GM20000 (cell line): Measurements from ENCODE around the gene OGFOD2.

Source experiments
- DNase-seq: peaks from one replicate; pipeline ENCODE4 v3.0.0; 2012; ENCODE audit warnings: low spot score
- CTCF ChIP-seq: IDR thresholded peaks from 2 replicates; pipeline ENCODE4 v1.5.1; 2012; ENCODE audit warnings: mild to moderate bottlenecking, control low read depth; ENCODE audit errors: extremely low read depth, missing control alignments

OGFOD2 gene

GRCh38 chr12:122946690-122947341 lies 28.2 kb upstream of the OGFOD2 start:
- TF ChIP-seq CTCF: no peak
- DNase-seq: peak; percentile 75

GRCh38 chr12:122947352-122947792 lies 27.7 kb upstream of the OGFOD2 start:
- DNase-seq: no peak
- no peak for TF ChIP-seq CTCF

GRCh38 chr12:122948605-122949004 lies 26.4 kb upstream of the OGFOD2 start:
- TF ChIP-seq CTCF: no peak
- no peak for DNase-seq

GRCh38 chr12:122949405-122949804 lies 25.6 kb upstream of the OGFOD2 start:
- no peak for TF ChIP-seq CTCF
- no peak for DNase-seq

- no peak for DNase-seq
- no peak for TF ChIP-seq CTCF
Observed at GRCh38 chr12:122949816-122950675, 25.0 kb upstream of the OGFOD2 start.

- DNase-seq: no peak
Observed at GRCh38 chr12:122951406-122951805, 23.6 kb upstream of the OGFOD2 start.

More at GRCh38 chr12:122951406-122951805, 23.6 kb upstream of the OGFOD2 start:
- no peak for TF ChIP-seq CTCF
